PC-9 (cell line): Measurements from ENCODE around the gene WDR7.

Experiments
- CTCF ChIP-seq: fragments of 200-600 bp; sonication (generic); conservative IDR thresholded peaks from 2 replicates; pipeline ENCODE4 v1.6.1; 2017; ENCODE audit warnings: mixed run types, antibody characterized with exemption, mild to moderate bottlenecking, moderate library complexity
- EZH2 ChIP-seq: fragments of 200-600 bp; sonication (generic); IDR thresholded peaks from 2 replicates; pipeline ENCODE4 v1.8.0; 2017; ENCODE audit warnings: antibody characterized with exemption, low read depth

GRCh38 chr18:56841836-56842235, 190.7 kb downstream of the WDR7 start:
- TF ChIP-seq CTCF (no peak), EZH2 (no peak)
